ENCODE results near the gene USH2A. TPM values are rescaled to one million over a fixed set of nuclear protein-coding genes. Genes with fewer than 3 reads are reported as not detected.

USH2A gene
- total RNA-seq, 3 donors from 2014 or later = not detected

DNA sequence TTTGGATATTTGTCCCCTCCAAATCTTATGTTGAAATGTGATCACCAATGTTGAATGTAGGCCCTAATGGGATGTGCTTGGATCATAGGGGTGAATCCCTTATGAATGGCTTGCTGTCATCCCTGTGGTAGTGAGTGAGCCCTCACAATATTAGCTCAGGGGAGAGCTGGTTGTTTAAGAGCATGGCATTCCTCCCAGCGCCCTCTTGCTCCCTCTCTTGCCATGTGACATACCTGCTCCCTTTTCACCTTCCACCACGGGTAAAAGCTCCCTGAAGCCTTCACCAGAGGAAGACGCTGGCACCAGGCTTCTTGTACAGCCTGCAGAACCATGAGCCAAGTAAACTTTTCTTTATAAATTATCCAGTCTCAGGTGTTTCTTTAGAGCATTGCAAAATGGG lies 550.6 kb downstream of the USH2A start:
- Histone ChIP-seq H3K27me3 (no peaks in the 10 kb centered on the region), H3K27ac (no peak overlapping the region), H3K4me1 (no peaks in the 10 kb centered on the region), H3K4me3 (no peak overlapping the region), H3K9me3 (no peaks in the 10 kb centered on the region), H3K36me3 (no peaks in the 10 kb centered on the region)
- TF ChIP-seq POLR2AphosphoS5 (IDR thresholded peaks at IDR 0.05) (no peak), POLR2A (IDR thresholded peaks at IDR 0.05) (no peak)
- TF ChIP-seq, protein P1, sequence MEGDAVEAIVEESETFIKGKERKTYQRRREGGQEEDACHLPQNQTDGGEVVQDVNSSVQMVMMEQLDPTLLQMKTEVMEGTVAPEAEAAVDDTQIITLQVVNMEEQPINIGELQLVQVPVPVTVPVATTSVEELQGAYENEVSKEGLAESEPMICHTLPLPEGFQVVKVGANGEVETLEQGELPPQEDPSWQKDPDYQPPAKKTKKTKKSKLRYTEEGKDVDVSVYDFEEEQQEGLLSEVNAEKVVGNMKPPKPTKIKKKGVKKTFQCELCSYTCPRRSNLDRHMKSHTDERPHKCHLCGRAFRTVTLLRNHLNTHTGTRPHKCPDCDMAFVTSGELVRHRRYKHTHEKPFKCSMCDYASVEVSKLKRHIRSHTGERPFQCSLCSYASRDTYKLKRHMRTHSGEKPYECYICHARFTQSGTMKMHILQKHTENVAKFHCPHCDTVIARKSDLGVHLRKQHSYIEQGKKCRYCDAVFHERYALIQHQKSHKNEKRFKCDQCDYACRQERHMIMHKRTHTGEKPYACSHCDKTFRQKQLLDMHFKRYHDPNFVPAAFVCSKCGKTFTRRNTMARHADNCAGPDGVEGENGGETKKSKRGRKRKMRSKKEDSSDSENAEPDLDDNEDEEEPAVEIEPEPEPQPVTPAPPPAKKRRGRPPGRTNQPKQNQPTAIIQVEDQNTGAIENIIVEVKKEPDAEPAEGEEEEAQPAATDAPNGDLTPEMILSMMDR (IDR thresholded peaks at IDR 0.05) = no peak
- intact Hi-C loops (cut with DNase I; ENCODE audit: low total_unique reads) = no loop called here
- DNase-seq (ENCODE audit: low spot score in 2 of 2) = no peak

DNA sequence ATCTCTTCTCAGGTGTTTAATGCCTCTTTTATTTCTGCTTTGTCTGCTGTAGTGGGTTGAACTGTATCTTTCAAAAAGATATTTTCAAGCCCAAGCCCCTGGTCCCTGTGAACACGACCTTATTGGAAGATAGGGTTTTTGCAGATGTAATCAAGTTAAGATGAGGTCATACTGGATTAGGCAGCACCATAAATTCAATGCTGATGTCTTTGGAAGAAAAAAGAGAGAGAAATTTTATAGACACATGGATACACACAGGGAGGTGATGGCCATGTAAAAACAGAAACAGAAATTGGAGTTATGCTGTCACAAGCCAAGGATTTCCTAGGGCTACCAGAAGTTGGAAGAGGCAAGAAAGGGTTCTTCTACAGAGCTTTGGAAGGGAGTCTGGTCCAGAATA lies 554.7 kb downstream of the USH2A start:
- DNase-seq (ENCODE audit: low spot score in 2 of 2) = no peak
- Histone ChIP-seq H3K27me3 (no peaks in the 10 kb centered on the region), H3K36me3 (no peaks in the 10 kb centered on the region), H3K27ac (no peak overlapping the region), H3K4me3 (no peak overlapping the region), H3K9me3 (no peaks in the 10 kb centered on the region), H3K4me1 (no peaks in the 10 kb centered on the region)
- no peak for TF ChIP-seq POLR2AphosphoS5 (IDR thresholded peaks at IDR 0.05)
- no peak for TF ChIP-seq POLR2A (IDR thresholded peaks at IDR 0.05)
- intact Hi-C loops (cut with DNase I; ENCODE audit: low total_unique reads) = no loop called here

DNA sequence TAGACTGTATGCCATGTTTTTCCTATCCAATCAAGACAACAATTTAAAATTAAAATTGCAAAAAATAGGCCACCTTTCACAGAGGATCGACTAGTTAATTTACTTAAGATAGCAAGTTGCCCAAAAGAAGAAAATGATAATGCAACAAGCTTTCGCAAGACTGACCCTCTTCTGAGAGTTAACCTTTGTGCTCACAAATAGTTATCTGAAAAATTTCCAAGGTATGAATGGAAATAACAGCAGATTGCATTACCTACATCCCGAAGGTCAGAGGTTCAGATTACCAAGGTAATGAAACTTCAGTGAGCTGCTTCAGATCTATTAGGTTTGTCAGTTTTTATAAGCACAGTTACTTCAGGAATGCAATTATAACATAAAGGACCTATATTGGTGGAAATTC lies 558.2 kb downstream of the USH2A start:
- intact Hi-C loops (cut with DNase I; ENCODE audit: low total_unique reads) = no loop called here
- no peaks in the 10 kb centered on the region for H3K36me3 ChIP-seq
- no peak overlapping the region for H3K4me3 ChIP-seq
- no peaks in the 10 kb centered on the region for H3K27me3 ChIP-seq
- no peaks in the 10 kb centered on the region for H3K9me3 ChIP-seq
- TF ChIP-seq, protein P1 (IDR thresholded peaks at IDR 0.05) = no peak
- TF ChIP-seq POLR2A (IDR thresholded peaks at IDR 0.05) = no peak
- no peak for TF ChIP-seq POLR2AphosphoS5 (IDR thresholded peaks at IDR 0.05)
- DNase-seq (ENCODE audit: low spot score in 2 of 2) = no peak
- no peak overlapping the region for H3K27ac ChIP-seq
- H3K4me1 ChIP-seq = no peaks in the 10 kb centered on the region

DNA sequence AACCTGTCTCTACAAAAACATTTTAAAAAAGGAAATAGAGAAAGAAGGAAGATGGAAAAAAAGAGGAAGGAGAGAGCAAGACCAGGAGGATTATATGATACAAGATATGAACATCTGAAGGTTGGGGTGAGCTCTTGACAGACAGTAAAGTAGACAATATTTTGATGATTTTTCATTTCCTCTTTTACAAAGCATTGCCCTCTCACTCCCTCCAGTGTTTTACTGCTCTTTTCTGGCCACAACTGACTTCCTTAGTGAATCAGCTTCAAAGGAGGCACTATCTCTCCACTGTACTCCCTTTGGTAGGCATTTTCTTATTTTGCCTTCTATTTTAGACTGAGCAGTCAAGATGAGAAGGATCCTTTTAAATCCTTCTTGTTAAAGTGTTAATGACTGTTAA lies 559.5 kb downstream of the USH2A start:
- Histone ChIP-seq H3K27ac (no peak overlapping the region), H3K4me1 (no peaks in the 10 kb centered on the region), H3K27me3 (no peaks in the 10 kb centered on the region), H3K9me3 (no peaks in the 10 kb centered on the region), H3K4me3 (no peak overlapping the region), H3K36me3 (no peaks in the 10 kb centered on the region)
- TF ChIP-seq POLR2A (IDR thresholded peaks at IDR 0.05) (no peak), POLR2AphosphoS5 (IDR thresholded peaks at IDR 0.05) (no peak)
- TF ChIP-seq, protein P1 (IDR thresholded peaks at IDR 0.05) = no peak
- no peak for DNase-seq (ENCODE audit: low spot score in 2 of 2)
- intact Hi-C loops (cut with DNase I; ENCODE audit: low total_unique reads) = no loop called here

DNA sequence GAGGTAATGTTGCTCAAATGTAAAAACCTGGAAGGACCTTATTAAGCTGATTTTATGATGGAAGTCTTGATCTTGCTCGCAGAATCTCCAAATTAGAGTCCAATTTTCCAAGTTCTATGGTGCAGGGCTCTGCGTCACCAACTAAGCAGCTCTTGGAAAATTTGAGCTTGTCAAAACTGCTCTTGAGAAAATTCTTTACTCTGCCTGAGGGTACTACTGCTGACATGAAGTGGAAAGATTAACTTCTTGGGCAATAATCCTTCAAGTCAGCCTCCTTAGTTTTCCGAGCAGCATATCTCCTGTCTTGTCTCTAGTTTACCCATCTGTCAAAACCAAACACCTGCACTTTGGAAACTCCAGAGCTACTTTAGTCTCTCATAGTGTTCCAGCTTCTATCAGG lies 562.4 kb downstream of the USH2A start:
- TF ChIP-seq, protein P1 (IDR thresholded peaks at IDR 0.05) = no peak
- no peak for TF ChIP-seq POLR2A (IDR thresholded peaks at IDR 0.05)
- TF ChIP-seq POLR2AphosphoS5 (IDR thresholded peaks at IDR 0.05) = no peak
- H3K4me1 ChIP-seq = no peaks in the 10 kb centered on the region
- H3K9me3 ChIP-seq = peaks cover 0 to 4% of the 10 kb centered on the region in 2 donors
- intact Hi-C loops (cut with DNase I; ENCODE audit: low total_unique reads) = no loop called here
- H3K36me3 ChIP-seq = no peaks in the 10 kb centered on the region
- H3K4me3 ChIP-seq = no peak overlapping the region
- no peak overlapping the region for H3K27ac ChIP-seq
- no peak for DNase-seq (ENCODE audit: low spot score in 2 of 2)
- no peaks in the 10 kb centered on the region for H3K27me3 ChIP-seq

DNA sequence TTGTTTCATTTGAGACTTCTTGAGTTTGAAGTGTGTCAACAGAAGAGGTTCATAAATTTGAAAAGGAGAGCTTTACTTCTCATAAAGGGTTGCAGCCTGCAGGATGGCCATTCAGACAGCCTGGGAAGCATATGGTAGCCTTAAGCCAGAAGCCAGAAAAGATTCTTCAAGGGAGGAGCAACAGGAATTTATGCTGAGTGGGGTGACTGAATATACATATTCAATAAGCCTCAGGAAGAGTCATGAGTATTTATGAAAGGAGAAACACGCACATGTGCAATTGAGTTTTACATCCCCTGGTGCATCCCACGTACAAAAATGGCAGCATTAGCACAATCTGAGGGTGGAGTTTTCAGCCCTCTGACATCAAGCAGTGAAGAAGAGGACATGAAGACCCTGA lies 565.9 kb downstream of the USH2A start:
- H3K27me3 ChIP-seq = no peaks in the 10 kb centered on the region
- H3K9me3 ChIP-seq = peaks cover 18 to 28% of the 10 kb centered on the region in 2 donors

More for the DNA sequence above, 565.9 kb downstream of the USH2A start:
- Histone ChIP-seq H3K27ac (no peak overlapping the region), H3K4me3 (no peak overlapping the region), H3K36me3 (no peaks in the 10 kb centered on the region), H3K4me1 (no peaks in the 10 kb centered on the region)
- DNase-seq (ENCODE audit: low spot score in 2 of 2) = no peak
- intact Hi-C loops (cut with DNase I; ENCODE audit: low total_unique reads) = no loop called here
- TF ChIP-seq POLR2A (IDR thresholded peaks at IDR 0.05) (no peak), POLR2AphosphoS5 (IDR thresholded peaks at IDR 0.05) (no peak)
- TF ChIP-seq, protein P1 (IDR thresholded peaks at IDR 0.05) = no peak

Data from breast epithelium (tissue), 4 donors.